OCI-LY1 (cell line): ENCODE data around the gene ABHD3.
"Not testable (repeated sequence)": the region's sequence is repeated elsewhere in the genome, so short reads cannot be mapped to it uniquely, and the experiment has no call there.

Experiments
- CTCF ChIP-seq: fragments of 200-600 bp; sonication (generic), shearing (Covaris generic); IDR thresholded peaks from 2 replicates; pipeline ENCODE4 v1.5.1; 2017; ENCODE audit warnings: mild to moderate bottlenecking, antibody characterized with exemption, low read length, moderate library complexity, mixed read lengths
- EZH2 ChIP-seq: fragments of 200-600 bp; sonication (generic), shearing (Covaris generic); IDR thresholded peaks from 2 replicates; pipeline ENCODE4 v1.8.0; 2017; ENCODE audit warnings: borderline replicate concordance, mixed run types, mild to moderate bottlenecking, antibody characterized with exemption, low read length, moderate library complexity, mixed read lengths

DNA sequence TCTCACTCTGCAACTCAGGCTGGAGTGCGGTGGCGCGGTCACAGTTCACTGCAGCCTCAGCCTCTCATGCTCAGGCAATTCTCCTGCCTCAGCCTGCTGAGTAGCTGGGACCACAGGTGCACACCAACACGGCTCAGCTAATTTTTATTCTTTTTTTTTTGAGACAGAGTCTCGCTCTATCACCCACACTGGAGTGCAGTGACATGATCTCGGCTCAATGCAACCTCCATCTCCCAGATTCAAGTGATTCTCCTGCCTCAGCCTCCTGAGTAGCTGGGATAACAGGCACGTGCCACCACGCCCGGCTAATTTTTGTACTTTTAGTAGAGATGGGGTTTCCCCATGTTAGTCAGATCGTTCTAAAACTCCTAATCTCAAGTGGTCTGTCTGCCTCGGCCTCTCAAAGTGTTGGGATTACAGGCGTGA is 19.0 kb downstream of the ABHD3 start:
- TF ChIP-seq CTCF, EZH2: not testable (repeated sequence)
